Activated T-cell treated with anti-CD3 and anti-CD28 coated beads, Interleukin-2, amount 50 U/mL, for 48 hours (primary cell): ENCODE results near the gene COX15.
"Not testable (repeated sequence)": the region's sequence is repeated elsewhere in the genome, so short reads cannot be mapped to it uniquely, and the experiment has no call there.

ENCODE experiments used
- DNase-seq, 2 experiments: peaks; one replicate each; pipeline ENCODE4 v3.0.0-alpha.2; 2020

Gene COX15

DNA sequence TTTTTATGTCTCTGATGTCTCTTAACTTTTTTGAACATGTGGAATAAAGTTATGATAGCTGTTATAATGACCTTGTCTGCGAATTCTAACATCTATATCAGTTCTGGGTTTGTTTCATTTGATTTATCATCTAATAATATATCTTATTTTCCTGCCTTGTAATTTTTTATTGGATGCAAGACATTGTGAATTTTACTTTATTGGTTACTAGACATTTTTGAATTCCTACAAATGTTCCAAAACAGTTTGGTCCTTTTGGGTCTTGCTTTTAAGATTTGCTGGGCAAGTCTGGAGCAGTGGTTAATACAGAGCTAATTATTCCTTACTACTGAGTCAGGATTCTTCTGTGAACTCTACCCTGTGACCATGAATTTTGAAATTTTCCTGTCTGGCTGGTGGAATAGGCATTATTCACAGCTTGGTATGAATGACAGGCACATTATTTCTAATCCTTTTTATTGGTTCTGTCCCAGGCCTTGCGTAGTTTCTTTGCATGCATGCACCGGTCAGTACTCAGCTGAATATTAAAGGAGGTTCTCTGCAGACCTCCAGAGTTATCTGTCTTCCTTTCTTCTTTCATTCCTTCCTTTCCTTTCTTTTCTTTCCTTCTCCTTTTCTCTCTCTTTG is 9.1 kb upstream of the COX15 start:
- DNase-seq, result no peak

DNA sequence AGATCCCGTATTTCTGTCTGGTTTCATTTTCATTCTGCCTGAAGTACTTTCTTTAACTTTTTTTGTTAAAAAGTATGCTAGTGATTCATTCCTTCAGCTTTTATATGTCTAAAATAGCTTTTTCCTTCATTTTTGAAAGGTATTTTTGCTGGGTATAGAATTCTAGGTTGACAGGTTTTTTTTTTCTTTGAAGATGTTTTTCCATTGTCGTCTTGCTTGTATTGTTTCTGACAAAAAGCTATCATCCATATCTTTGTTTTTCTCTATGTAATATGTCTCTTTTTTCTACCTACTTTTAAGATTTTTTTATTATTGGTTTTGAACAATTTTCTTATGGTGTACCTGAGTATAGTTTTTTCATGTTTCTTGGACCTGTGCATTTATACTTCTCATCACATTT is 8.3 kb upstream of the COX15 start:
- DNase-seq, result no peak

DNA sequence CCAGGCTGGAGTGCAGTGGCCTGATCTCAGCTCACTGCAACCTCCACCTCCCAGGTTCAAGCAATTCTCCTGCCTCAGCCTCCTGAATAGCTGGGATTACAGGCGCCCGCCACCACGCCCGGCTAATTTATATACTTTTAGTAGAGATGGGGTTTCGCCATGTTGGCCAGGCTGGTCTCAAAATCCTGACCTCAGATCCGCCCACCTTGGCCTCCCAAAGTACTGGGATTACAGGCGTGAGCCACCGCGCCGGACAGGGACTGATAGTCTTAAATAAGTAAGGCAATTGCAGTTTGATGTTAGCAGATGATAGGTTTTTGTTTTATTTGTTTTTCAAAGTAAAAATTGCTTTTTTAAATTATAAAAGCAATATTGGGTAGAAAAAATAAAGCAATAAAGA is 2.2 kb upstream of the COX15 start:
- not testable (repeated sequence) for DNase-seq

DNA sequence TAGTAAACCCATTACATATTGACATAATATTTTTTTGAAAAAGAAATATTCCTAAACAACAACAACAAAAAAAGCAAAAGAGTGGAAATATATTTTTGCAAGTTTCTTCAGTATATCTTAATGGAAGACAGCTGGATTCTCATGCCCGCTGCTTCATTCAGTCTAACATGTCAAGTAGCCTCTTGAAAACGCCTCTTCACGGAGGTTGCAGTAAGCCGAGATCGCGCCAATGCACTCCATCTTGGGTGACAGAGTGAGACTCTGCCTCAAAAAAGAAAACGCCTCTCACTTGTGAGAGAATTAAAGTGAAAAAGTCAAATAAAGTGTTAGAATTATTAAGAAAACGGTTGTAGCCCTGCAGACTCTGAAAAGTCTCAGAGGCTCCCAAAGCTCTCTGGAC is 1.4 kb upstream of the COX15 start:
- DNase-seq, result no peak

DNA sequence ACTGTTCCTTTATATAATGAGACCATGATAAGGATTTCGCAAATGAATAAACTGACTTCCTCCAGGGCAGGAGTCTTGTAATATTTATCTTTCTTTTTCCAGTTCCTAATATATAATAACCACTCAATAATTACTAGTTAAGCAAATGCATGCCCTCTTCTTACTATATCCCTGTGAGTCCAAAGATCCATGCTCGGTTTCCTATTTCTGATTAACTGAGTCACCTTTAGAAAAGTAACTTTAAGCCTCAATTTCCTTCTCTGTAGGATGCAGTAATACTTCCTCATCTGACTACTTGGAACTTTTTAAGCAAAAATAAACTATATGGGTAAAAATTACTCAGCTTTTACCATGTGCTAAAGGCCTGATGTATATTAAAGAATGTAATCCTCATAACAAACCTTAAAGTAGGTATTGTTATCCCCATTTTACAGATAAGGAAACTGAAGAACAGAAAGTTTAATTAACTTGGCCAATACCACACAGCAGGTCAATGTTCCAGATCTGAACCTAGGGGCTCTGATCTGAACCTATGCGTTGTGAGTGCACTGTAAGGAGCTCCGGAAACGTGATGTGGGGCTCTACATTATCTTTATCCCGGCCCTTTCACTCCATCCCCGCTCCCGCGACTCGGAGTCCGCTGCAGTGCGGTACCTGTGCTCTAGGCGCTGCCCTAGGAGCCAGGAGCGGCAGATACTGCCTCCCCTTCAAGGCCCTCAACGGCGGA is 458 bp downstream of the COX15 start:
- DNase-seq, result no peak

DNA sequence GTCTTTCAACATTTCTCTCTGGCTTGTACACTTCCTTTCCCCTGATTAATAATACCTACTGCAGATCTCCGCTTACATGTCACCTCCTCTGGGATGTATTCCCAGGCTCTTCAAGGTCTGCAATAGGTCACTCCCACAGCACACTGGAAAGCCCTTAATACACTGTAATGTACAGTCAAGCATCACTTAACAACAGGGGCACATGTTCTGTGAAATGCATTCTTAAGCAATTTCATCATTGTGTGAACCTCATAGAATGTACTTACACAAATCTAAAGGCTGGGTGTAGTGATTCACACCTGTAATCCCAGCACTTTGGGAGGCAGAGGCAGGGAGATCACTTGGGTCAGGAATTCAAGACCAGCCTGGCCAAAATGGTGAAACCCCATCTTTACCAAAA is 1.9 kb downstream of the COX15 start:
- no peak for DNase-seq

DNA sequence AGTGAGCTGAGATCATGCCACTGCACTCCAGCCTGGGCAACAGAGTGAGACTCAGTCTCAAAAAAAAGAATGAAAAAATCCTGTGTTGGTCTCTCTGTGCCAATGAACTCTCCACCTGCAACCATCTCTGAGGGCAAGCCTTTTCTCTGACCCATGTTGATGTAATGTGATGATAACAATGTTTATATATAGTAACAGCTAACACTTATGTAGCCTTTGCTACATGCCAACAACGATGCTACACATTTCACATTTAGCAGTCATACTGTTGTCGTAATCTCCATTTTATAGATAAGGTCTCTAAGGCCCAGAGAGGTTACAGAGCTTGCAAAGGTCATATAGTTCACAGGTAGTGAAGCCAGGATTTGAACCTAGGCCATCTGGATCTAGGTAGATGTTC is 11.5 kb downstream of the COX15 start:
- no peak for DNase-seq

DNA sequence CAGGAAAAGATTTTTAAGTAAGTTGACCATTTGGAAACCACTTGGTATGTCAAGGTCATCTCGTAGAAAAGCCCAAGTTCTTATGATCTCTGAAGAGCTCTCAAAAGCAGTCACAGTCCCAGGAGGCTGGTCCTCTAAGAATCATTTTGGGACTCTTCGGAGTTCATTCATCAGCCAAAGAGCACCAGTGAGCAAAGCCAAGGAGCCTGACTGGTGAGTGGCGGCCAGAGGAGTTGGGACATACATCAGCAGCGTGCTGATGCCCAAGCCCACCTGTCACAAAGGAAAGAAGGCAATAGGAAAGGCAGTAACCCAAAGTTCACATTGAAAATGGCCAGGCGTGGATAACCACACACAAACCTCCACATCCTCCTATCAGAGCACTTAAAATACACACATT is 17.5 kb downstream of the COX15 start:
- DNase-seq, result no peak

DNA sequence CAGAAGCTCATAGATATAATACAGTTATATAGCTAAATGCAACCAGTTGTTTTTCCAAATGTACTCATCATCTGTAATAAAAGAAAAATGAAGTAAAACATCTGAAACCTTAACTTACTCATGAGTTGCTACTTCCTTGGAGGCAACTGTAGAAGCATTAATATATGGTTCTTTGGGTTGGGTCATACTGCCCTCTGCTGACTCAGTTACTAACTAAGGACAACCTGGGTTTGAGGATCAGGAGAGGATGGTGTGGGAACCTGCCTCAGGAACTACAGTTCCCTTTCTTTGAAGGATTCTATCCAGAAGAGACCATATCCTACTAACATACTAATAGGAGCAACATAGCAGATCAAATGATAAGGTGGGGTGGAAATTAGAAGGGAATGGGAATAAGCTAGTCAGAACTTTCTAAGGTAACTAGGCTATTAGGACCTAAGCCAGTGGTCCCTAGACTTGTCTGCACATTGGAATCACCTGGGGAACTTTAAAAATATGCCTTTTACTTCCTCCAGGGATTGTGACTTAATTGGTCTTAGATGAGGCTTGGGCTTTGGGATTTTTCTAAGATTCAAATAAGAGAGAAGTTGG is 20.7 kb downstream of the COX15 start:
- peak in 1 of 2 experiments; percentile 24 for DNase-seq

DNA sequence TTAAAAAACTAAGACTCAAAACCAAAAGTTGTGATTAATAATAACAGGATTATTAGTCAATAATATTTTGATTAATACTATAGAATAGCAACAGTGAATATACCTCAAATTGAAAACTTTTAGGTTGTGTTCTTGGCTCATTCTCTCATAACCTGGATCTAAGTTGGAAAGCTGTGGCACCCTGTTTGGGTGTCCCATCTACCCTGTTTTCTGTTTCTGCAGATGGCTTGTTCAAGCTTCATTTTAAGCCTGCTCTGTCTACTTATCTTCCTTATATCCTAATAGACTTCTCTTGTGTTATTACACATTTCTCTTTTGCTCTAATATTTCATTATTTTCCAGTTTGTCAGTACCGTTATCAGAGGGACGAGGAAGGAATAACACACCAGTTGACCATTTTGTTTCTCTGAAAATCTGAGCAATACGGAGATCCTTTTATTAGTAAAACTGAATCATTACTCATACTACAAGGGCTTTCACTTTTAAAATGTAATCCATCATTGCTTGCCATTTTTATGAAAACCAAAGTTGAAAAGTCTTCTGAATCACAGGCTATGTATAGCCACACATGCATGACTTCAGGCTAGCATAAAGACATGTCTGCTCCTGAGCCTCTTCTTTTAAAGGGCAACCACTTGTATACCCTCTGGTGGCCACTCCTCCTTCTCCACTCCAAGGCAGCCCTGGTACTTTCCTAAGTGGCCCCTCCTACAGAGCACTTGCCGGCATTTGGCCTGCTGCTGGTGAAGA is 22.3 kb downstream of the COX15 start:
- DNase-seq, result peak; percentile 32 to 37

DNA sequence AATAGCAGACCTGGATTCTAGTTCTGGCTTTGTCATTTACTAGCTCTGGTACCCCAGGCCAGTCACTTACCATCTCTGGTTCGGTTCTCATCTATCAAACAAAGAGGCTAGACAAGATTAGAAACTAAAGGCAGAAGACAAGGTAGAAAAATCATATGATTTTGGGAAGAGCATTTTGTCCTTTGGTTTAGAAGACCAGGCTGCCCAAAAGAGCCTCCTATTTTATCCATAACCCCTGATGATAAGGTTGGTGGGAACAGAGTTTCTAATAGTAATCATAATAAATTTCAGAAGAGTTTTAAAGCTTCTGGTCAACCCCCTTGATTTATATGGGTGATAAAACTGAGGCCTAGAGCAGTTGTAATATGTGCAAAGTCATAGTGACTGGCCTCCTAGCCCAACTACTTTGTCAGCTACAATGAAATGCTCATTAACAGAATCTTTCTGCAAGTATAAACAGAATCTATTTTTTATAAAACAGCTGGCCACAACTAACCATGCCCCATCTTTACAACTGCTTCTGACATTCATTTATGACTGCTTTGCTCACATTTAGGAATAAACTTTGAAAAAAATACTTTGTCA is 23.4 kb downstream of the COX15 start:
- DNase-seq, result no peak

DNA sequence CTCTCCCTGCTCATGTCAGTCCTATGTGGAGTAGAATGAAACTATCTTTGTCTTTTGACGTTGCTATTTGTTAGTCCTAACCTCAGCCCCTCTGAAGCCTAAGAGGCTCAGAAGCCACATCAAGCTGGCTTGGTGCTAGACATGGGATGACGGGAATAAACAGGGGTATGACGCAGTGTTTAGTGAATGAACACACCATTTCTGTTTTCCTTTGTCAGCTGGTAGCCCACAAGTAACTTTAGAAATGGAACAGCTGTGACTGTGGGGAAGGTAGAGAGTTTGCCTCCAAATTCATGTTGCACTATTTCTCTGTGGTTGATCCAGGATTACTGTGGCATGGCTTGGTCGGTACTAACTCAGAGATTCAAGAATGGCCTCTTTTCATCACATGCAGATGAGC is 31.3 kb downstream of the COX15 start:
- DNase-seq, result no peak

DNA sequence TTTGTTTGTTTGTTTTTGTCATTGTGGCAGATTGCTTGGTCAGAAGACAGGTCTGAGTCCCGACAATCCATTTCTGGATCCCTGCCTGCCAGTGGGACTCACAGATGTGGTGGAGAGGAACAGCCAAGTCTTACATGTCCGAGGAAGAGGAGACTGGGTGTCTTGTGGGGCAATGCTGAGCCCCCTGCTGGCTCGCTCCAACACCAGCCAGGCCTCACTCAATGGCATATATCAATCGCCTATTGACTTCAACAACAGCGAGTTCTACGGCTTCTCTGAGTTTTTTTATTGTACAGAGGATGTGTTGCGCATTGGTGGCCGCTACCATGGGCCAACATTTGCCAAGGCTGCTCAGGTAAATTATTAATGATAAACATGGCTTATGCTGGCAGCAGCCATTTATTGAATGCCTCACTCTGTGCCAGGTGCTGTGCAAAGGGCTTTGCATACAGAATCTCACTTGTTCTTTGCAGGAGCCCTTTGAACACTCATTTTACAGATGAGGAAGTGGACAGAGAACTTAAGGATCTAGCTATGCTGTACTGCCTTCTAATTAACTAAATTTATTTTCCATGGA is 33.3 kb downstream of the COX15 start:
- no peak for DNase-seq

DNA sequence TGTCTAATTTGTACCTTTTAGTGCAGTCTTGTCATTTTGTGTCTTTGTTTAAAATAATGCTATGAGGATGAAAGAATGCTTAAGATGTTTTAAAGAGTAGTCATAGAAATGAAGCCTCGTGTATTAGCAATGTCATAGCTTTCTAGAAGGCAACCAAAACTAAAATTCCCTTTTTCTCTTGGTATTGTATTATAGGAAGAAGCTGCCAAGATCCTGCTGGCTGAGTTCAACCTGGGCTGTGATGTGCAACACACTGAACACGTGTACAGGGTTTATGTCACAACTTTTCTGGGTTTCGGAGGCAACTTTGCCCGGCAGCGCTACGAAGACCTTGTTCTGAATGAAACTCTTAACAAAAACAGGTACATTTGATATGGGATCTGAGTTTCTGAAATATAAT is 36.2 kb downstream of the COX15 start:
- no peak for DNase-seq

DNA sequence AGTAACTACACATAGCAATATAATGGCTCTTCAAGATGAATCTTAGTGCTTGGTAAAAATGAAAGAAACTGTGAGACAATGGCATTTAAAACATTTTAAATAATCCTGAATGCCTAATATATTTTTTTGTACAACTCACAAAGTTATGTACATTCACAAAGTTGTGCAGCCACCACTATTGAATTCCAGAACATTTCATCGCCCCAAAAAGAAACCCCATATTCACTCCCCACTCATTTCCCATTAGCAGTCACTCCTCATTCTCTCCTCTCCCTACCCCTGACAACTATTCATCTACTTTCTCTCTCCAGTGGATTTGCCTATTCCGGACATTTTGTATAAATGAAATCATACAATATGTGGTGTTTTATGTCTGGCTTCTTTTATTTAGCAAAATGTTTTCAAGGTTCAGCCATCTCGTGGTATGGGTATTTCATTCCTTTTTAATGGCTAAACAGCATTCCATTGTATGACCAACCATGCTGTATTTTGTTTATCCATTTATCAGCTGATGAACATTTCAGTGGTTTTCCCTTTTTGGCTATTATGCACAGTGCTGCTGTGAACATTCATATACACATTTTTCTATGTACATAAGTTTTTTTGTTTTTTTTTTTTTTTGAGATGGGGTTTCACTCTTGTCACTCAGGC is 37.9 kb downstream of the COX15 start:
- DNase-seq, result no peak

DNA sequence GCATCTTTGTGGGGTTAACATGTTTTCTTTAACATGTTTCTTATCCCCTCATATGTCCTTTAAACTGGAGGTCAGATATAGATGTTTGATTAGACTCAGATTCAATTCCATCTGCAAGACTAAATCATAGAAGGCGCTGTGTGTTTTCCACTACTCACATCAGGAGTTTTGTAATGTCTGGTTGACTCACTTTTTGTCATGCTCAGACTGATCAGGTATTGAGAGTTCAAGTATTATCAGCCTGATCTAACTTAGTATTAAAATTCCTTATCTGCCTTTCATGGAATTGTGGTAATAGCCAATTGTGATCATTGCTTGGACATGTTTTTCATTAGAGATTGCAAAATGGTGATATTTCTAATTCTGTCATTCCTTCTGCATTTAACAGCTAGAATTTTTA is 42.5 kb downstream of the COX15 start:
- DNase-seq, result no peak

DNA sequence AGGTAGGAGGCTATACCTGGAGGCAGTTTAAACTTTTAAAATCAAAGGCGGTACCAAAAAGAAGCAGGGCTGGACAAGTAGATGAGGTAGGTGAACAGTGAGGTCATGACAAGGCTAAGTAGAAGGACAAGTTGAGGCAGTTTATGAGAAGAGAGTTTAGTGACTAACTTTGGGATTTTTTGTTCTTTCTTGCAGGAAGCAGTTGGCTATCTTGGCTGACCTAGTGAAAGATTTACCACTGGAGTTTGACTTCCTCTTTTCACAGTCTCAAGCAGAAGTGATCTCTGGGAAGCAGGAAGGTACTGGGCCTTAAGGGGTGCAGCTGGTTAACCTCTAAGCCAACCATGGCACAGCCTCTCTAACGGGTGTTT is 46.3 kb downstream of the COX15 start:
- DNase-seq, result no peak

DNA sequence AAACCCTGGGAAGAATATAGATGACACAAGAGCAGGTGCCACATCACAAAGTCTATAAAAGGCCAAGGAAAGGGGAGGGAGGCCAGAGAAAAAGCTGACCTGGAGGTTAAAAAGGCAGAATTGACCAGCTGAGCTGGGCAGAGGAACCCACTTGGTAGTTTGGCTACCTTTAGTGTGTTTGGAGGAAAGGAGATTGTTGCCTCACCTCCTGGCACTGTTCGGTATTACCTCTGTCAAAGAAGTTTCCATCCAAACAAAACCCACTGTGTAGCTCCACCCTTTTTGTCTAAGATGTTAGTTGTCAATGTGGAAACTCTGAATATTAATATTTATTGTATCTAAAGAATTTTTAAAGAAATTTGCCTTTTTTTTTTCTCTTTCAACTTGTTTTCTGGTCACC is 49.2 kb downstream of the COX15 start:
- DNase-seq, result no peak
